Osteocyte (in vitro differentiated cells): ENCODE measurements around the gene PKP2. TPM values are rescaled to one million over a fixed set of nuclear protein-coding genes. Genes with fewer than 3 reads are reported as not detected.
"Not testable (repeated sequence)": the region's sequence is repeated elsewhere in the genome, so short reads cannot be mapped to it uniquely, and the experiment has no call there.

Experiments
- DNase-seq: peaks from one replicate; pipeline ENCODE4 v3.0.0; 2021; ENCODE audit warnings: mixed read lengths; ENCODE audit not compliant: unreplicated experiment; ENCODE audit errors: extremely low spot score
- H3K27ac Mint-ChIP-seq: one replicate; pipeline ENCODE4 v1.8.0; 2021; ENCODE audit warnings: mild to moderate bottlenecking, mixed read lengths; ENCODE audit not compliant: unreplicated experiment
- H3K27me3 Mint-ChIP-seq: one replicate; pipeline ENCODE4 v1.8.0; 2021; ENCODE audit warnings: mixed read lengths; ENCODE audit not compliant: unreplicated experiment
- H3K36me3 Mint-ChIP-seq: one replicate; pipeline ENCODE4 v1.8.0; 2021; ENCODE audit warnings: mixed read lengths; ENCODE audit not compliant: unreplicated experiment
- H3K4me1 Mint-ChIP-seq: one replicate; pipeline ENCODE4 v1.8.0; 2021; ENCODE audit warnings: mixed read lengths; ENCODE audit not compliant: unreplicated experiment
- H3K4me3 Mint-ChIP-seq: one replicate; pipeline ENCODE4 v1.8.0; 2021; ENCODE audit warnings: mild to moderate bottlenecking, moderate library complexity, mixed read lengths; ENCODE audit not compliant: unreplicated experiment
- H3K9me3 Mint-ChIP-seq: one replicate; pipeline ENCODE4 v1.8.0; 2021; ENCODE audit warnings: mixed read lengths; ENCODE audit not compliant: unreplicated experiment
- CTCF ChIP-seq: fragments of 200-600 bp; sonication (generic); IDR thresholded peaks from 2 replicates; pipeline ENCODE4 v1.5.0; 2021; ENCODE audit warnings: antibody characterized with exemption, mild to moderate bottlenecking, moderate library complexity
- total RNA-seq: library from RNA; stranded (reverse); gene quantifications from 2 replicates; pipeline ENCODE4 v1.2.1, GENCODE V29; 2021

The PKP2 gene
- total RNA-seq, 1 donor from 2014 or later = 2.1 TPM

- TF ChIP-seq CTCF = no peak
- Mint-ChIP-seq H3K36me3 (no peaks in the 10 kb centered on the region), H3K4me3 (peak overlapping the region; percentile 74), H3K9me3 (no peaks in the 10 kb centered on the region), H3K27me3 (peaks cover 15% of the 10 kb centered on the region), H3K27ac (no peak overlapping the region), H3K4me1 (peaks cover 25% of the 10 kb centered on the region)
- DNase-seq = no peak
These were observed 717 bp downstream of the PKP2 start for GRCh38 chr12:32895688-32896431.

- Mint-ChIP-seq H3K27me3 (peaks cover 15% of the 10 kb centered on the region), H3K4me3 (no peak overlapping the region), H3K27ac (no peak overlapping the region), H3K4me1 (peaks cover 25% of the 10 kb centered on the region), H3K36me3 (no peaks in the 10 kb centered on the region), H3K9me3 (no peaks in the 10 kb centered on the region)
- no peak for TF ChIP-seq CTCF
- no peak for DNase-seq
These were observed 2.0 kb downstream of the PKP2 start for GRCh38 chr12:32894566-32894965.

- no peak for DNase-seq
- H3K4me3 Mint-ChIP-seq = no peak overlapping the region
- H3K9me3 Mint-ChIP-seq = no peaks in the 10 kb centered on the region
These were observed 3.1 kb downstream of the PKP2 start for GRCh38 chr12:32893458-32893857.

GRCh38 chr12:32893043-32893442 is 3.5 kb downstream of the PKP2 start:
- Mint-ChIP-seq H3K36me3 (no peaks in the 10 kb centered on the region), H3K27me3 (peaks cover 15% of the 10 kb centered on the region), H3K4me1 (peaks cover 28% of the 10 kb centered on the region), H3K4me3 (no peak overlapping the region), H3K9me3 (no peaks in the 10 kb centered on the region), H3K27ac (no peak overlapping the region)
- TF ChIP-seq CTCF = no peak
- no peak for DNase-seq

More at GRCh38 chr12:32893458-32893857, 3.1 kb downstream of the PKP2 start:
- TF ChIP-seq CTCF = no peak
- Mint-ChIP-seq H3K27ac (no peak overlapping the region), H3K27me3 (peaks cover 15% of the 10 kb centered on the region), H3K4me1 (peaks cover 28% of the 10 kb centered on the region), H3K36me3 (no peaks in the 10 kb centered on the region)

- not testable (repeated sequence) for DNase-seq, H3K27ac Mint-ChIP-seq, H3K9me3 Mint-ChIP-seq, H3K4me3 Mint-ChIP-seq, H3K36me3 Mint-ChIP-seq
- peaks cover 15% of the 10 kb centered on the region for H3K27me3 Mint-ChIP-seq
- peaks cover 28% of the 10 kb centered on the region for H3K4me1 Mint-ChIP-seq
These were observed 4.2 kb downstream of the PKP2 start for GRCh38 chr12:32892369-32892768.
